Mesendoderm (in vitro differentiated cells): Measurements from ENCODE around the gene SETD1A.

Experiments used
- DNase-seq: peaks from one replicate; pipeline ENCODE4 v3.0.0; 2013
- H2AK5ac ChIP-seq: 2 replicates; pipeline ENCODE4 v1.6.1; 2013; ENCODE audit warnings: low read length, inconsistent platforms
- H2BK120ac ChIP-seq: 2 replicates; pipeline ENCODE4 v1.6.1; 2013; ENCODE audit warnings: low read depth, mild to moderate bottlenecking, low read length, moderate library complexity, mixed read lengths
- H2BK15ac ChIP-seq: replicated peaks from 2 replicates; pipeline ENCODE4 v1.6.1; 2013; ENCODE audit warnings: low read depth, mild to moderate bottlenecking, moderate library complexity
- H2BK5ac ChIP-seq: 2 replicates; pipeline ENCODE4 v1.6.1; 2013; ENCODE audit warnings: low read length, inconsistent platforms
- H3K18ac ChIP-seq: 2 replicates; pipeline ENCODE4 v1.6.1; 2013; ENCODE audit warnings: mild to moderate bottlenecking, low read length, mixed read lengths
- H3K23ac ChIP-seq: one replicate; pipeline ENCODE4 v1.6.1; 2013; ENCODE audit warnings: low read length
- H3K27ac ChIP-seq: 2 replicates; pipeline ENCODE4 v1.5.1; 2013; ENCODE audit warnings: low read depth, mild to moderate bottlenecking, inconsistent platforms, low read length, moderate library complexity
- H3K27me3 ChIP-seq: 2 replicates; pipeline ENCODE4 v1.6.1; 2013; ENCODE audit warnings: low read length, control low read depth, mild to moderate bottlenecking, inconsistent platforms; ENCODE audit not compliant: insufficient read depth, poor library complexity
- H3K36me3 ChIP-seq: 2 replicates; pipeline ENCODE4 v1.6.1; 2013; ENCODE audit warnings: low read length, inconsistent platforms; ENCODE audit not compliant: control insufficient read depth, insufficient read depth
- H3K4ac ChIP-seq: one replicate; pipeline ENCODE4 v1.6.1; 2013; ENCODE audit warnings: low read depth, mild to moderate bottlenecking, low read length, moderate library complexity
- H3K4me1 ChIP-seq: 2 replicates; pipeline ENCODE4 v1.6.1; 2013; ENCODE audit warnings: low read depth, low read length, inconsistent platforms; ENCODE audit not compliant: control insufficient read depth
- H3K4me2 ChIP-seq: 2 replicates; pipeline ENCODE4 v1.6.1; 2013; ENCODE audit warnings: low read length
- H3K4me3 ChIP-seq: 2 replicates; pipeline ENCODE4 v1.5.1; 2013; ENCODE audit warnings: mild to moderate bottlenecking, low read length
- H3K56ac ChIP-seq: one replicate; pipeline ENCODE4 v1.6.1; 2013; ENCODE audit warnings: low read length
- H3K79me1 ChIP-seq: 2 replicates; pipeline ENCODE4 v1.6.1; 2013; ENCODE audit warnings: low read length, inconsistent platforms
- H3K79me2 ChIP-seq: 2 replicates; pipeline ENCODE4 v1.6.1; 2013; ENCODE audit warnings: mild to moderate bottlenecking, low read length; ENCODE audit not compliant: control insufficient read depth, insufficient read depth
- H3K9ac ChIP-seq: 2 replicates; pipeline ENCODE4 v1.6.1; 2013; ENCODE audit warnings: low read length, inconsistent platforms
- H4K5ac ChIP-seq: one replicate; pipeline ENCODE4 v1.6.1; 2013; ENCODE audit warnings: low read length
- H4K8ac ChIP-seq: one replicate; pipeline ENCODE4 v1.6.1; 2013; ENCODE audit warnings: low read depth, mild to moderate bottlenecking, control low read depth, low read length, moderate library complexity
- WGBS: extraction: QIAGEN DNeasy Blood & Tissue Kit; methylation state at CpG from one replicate; pipeline ENCODE4 v1.1.7; 2013; ENCODE audit warnings: low lambda C conversion rate, missing lambda C conversion rate; ENCODE audit not compliant: insufficient coverage; ENCODE audit errors: extremely low coverage; 5-methylcytosine and 5-hydroxymethylcytosine counted together

SETD1A gene

DNA sequence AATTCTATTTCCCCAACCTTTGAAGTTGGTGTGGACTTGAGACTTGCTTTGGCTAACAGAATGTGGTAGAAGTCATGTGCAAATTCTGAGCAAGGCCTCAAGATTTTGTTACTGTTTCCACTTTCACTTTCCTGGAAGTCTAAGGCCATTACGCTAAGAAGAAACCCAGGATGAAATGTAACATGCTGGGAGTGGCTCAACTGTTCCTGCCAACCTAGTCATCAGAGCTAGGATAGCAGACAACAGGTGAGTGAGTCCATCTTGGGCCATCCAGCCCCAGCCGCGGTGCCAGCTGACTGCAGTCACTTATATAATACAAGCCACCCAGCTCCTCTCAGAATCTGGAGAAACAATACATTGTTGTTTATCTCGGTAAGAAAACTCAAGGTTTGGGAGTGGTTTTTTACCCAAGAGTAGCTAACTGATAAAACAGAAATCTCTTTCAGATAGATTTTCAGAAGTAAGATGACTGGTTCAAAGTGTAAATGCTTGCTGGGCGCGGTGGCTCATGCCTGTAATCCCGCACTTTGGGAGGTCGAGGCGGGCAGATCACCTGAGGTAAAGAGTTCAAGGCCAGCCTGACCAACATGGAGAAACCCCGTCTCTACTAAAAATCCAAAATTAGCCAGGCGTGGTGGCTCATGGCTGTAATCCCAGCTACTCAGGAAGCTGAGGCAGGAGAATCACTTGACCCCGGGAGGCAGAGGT is 65.1 kb downstream of the SETD1A start:
- Histone ChIP-seq H3K56ac (no peak overlapping the region), H3K36me3 (no peaks in the 10 kb centered on the region), H3K79me2 (no peaks in the 10 kb centered on the region), H2BK15ac (no peak overlapping the region), H3K18ac (no peak overlapping the region), H3K4ac (no peak overlapping the region), H3K4me1 (no peaks in the 10 kb centered on the region), H3K27ac (no peak overlapping the region), H3K4me3 (no peak overlapping the region), H3K4me2 (no peak overlapping the region), H3K9ac (no peak overlapping the region), H2AK5ac (no peak overlapping the region), H3K79me1 (no peaks in the 10 kb centered on the region), H3K23ac (no peak overlapping the region), H4K5ac (no peak overlapping the region), H2BK120ac (no peak overlapping the region), H2BK5ac (no peak overlapping the region), H4K8ac (no peak overlapping the region), H3K27me3 (no peaks in the 10 kb centered on the region)
- no CpG with 5 or more reads among the region's 12 CpGs for WGBS
- DNase-seq, result no peak

DNA sequence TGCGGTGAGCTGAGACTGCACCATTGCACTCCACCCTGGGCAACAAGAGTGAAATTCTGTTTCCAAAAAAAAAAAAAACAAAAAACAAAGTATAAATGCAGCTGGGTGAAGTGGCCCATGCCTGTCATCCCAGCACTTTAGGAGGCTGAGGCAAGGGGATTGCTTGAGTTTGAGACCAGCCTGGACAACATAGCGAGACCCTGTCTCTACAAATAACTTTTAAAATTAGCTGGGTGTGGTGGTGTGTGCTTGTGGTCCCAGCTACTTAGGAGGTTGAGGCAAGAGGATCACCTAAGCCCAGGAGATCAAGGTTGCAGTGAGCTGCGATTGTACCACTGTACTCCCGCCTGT is 65.7 kb downstream of the SETD1A start:
- Histone ChIP-seq H4K8ac (no peak overlapping the region), H4K5ac (no peak overlapping the region), H3K79me1 (no peaks in the 10 kb centered on the region), H3K56ac (no peak overlapping the region), H3K4me3 (no peak overlapping the region), H3K4me2 (no peak overlapping the region), H3K18ac (no peak overlapping the region), H3K9ac (no peak overlapping the region), H3K23ac (no peak overlapping the region), H2AK5ac (no peak overlapping the region), H3K27me3 (no peaks in the 10 kb centered on the region), H3K36me3 (no peaks in the 10 kb centered on the region), H3K27ac (no peak overlapping the region), H3K4me1 (no peaks in the 10 kb centered on the region), H3K79me2 (no peaks in the 10 kb centered on the region), H3K4ac (no peak overlapping the region), H2BK5ac (no peak overlapping the region), H2BK120ac (no peak overlapping the region), H2BK15ac (no peak overlapping the region)
- WGBS, result no CpG with 5 or more reads among the region's 4 CpGs
- no peak for DNase-seq

DNA sequence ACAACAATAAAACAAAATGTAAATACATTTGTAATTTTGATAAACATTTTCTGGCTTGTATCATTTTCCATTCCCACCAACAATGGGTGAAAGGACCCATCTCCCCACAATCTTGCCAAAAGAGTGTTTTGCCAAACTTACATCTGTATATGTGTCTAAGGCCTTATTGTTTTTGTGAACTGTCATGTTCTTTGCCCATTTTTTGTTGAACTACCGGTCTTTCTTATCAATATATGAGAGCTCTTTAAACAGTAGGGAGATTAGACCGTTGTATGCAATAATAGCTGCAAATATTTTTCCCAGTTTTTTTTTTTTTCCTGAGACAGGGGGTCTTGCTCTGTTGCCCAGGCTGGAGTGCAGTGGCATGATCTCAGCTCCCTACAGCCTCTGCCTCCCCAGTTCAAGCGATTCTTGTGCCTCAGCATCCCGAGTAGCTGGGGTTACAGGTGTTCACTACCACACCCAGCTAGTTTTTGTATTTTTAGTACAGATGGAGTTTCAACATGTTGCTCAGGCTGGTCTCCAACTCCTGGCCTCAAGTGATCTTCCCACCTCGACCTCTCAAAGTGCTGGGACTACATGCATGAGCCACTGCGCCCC is 66.2 kb downstream of the SETD1A start:
- Histone ChIP-seq H3K4me1 (no peaks in the 10 kb centered on the region), H2AK5ac (no peak overlapping the region), H4K8ac (no peak overlapping the region), H3K4me2 (no peak overlapping the region), H3K4me3 (no peak overlapping the region), H3K4ac (no peak overlapping the region), H3K79me1 (no peaks in the 10 kb centered on the region), H3K23ac (no peak overlapping the region), H2BK15ac (no peak overlapping the region), H3K27ac (no peak overlapping the region), H2BK5ac (no peak overlapping the region), H2BK120ac (no peak overlapping the region), H3K56ac (no peak overlapping the region), H3K18ac (no peak overlapping the region), H3K36me3 (no peaks in the 10 kb centered on the region), H3K27me3 (no peaks in the 10 kb centered on the region), H3K79me2 (no peaks in the 10 kb centered on the region), H4K5ac (no peak overlapping the region), H3K9ac (no peak overlapping the region)
- DNase-seq, result no peak
- no CpG with 5 or more reads among the region's 6 CpGs for WGBS

GRCh38 chr16:31025339-31025738 is 67.8 kb downstream of the SETD1A start:
- no peak for DNase-seq
- Histone ChIP-seq H4K5ac (no peak overlapping the region), H3K4me3 (no peak overlapping the region), H2BK15ac (no peak overlapping the region), H3K79me2 (no peaks in the 10 kb centered on the region), H3K4me1 (no peaks in the 10 kb centered on the region), H3K23ac (no peak overlapping the region), H2AK5ac (no peak overlapping the region), H3K9ac (no peak overlapping the region), H2BK120ac (no peak overlapping the region), H3K27ac (no peak overlapping the region), H3K27me3 (no peaks in the 10 kb centered on the region), H3K36me3 (no peaks in the 10 kb centered on the region), H4K8ac (no peak overlapping the region), H3K79me1 (no peaks in the 10 kb centered on the region), H3K4me2 (no peak overlapping the region), H3K18ac (no peak overlapping the region), H2BK5ac (no peak overlapping the region), H3K56ac (peak overlapping the region; percentile 42), H3K4ac (no peak overlapping the region)
- no CpG with 5 or more reads among the region's 5 CpGs for WGBS

DNA sequence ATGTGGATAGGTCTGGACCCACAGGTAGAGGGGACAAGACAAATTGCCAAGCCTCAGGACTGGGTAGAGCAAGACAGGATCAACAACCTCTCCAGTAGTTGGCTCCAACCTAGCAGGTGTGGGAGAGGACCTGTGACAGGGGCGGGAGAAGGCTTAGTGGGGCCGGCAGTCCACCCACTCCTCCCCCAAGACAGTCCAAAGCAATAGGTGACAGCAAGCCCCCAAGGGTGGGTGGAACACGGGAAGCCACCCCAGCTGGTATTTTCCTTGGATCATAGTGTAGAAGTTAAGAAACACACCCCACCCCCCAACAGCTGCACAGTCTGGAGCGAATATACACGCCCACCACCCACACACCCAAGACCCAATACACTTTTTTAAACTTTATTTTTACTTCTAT is 71.7 kb downstream of the SETD1A start:
- Histone ChIP-seq H2BK15ac (no peak overlapping the region), H3K4me3 (no peak overlapping the region), H4K5ac (no peak overlapping the region), H3K27me3 (no peaks in the 10 kb centered on the region), H3K23ac (no peak overlapping the region), H3K79me2 (no peaks in the 10 kb centered on the region), H3K56ac (no peak overlapping the region), H2AK5ac (no peak overlapping the region), H3K4ac (no peak overlapping the region), H3K79me1 (no peaks in the 10 kb centered on the region), H2BK120ac (no peak overlapping the region), H3K36me3 (no peaks in the 10 kb centered on the region), H3K27ac (no peak overlapping the region), H3K9ac (no peak overlapping the region), H2BK5ac (no peak overlapping the region), H3K4me2 (no peak overlapping the region), H3K18ac (no peak overlapping the region), H3K4me1 (no peaks in the 10 kb centered on the region), H4K8ac (no peak overlapping the region)
- 100% methylated on average over 1 of the region's 5 CpGs for WGBS
- DNase-seq, result no peak

- Histone ChIP-seq H2BK5ac (no peak overlapping the region), H4K8ac (no peak overlapping the region), H3K27ac (no peak overlapping the region), H2BK120ac (no peak overlapping the region), H3K18ac (no peak overlapping the region), H3K9ac (no peak overlapping the region), H3K79me2 (no peaks in the 10 kb centered on the region), H3K4me3 (no peak overlapping the region), H2AK5ac (no peak overlapping the region), H4K5ac (no peak overlapping the region), H3K36me3 (no peaks in the 10 kb centered on the region), H3K79me1 (peaks cover 1% of the 10 kb centered on the region), H3K27me3 (no peaks in the 10 kb centered on the region), H3K4me1 (no peaks in the 10 kb centered on the region), H3K56ac (no peak overlapping the region), H3K4ac (no peak overlapping the region), H3K23ac (no peak overlapping the region), H3K4me2 (no peak overlapping the region), H2BK15ac (no peak overlapping the region)
- DNase-seq, result no peak
- no CpG with 5 or more reads among the region's 4 CpGs for WGBS
These were observed 73.7 kb downstream of the SETD1A start for GRCh38 chr16:31031276-31031675.
